ENCODE data around the gene SDK2.

Gene SDK2

GRCh38 chr17:73584049-73584448, 60.2 kb downstream of the SDK2 start:
- DNase-seq, result no peak

DNA sequence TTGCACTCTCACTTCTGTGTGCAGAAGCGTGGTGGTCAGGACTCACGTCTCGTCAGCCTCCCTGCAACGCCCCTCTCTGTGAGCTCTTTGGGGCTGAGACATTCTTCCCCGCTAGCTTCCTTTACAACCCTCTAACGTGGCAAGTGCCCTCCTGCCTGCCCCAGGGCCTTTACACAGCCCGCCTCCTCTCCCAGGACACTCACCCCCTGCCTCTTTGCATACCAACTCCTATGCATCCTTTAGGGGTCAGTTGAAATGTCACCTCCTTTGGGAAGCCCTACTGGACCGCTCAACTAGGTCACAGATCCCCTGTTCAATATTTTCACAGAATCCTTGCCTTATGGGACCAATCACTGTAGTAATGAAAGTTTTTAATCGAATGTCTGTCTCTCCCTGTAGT, 61.4 kb downstream of the SDK2 start:
- no peak for DNase-seq

DNA sequence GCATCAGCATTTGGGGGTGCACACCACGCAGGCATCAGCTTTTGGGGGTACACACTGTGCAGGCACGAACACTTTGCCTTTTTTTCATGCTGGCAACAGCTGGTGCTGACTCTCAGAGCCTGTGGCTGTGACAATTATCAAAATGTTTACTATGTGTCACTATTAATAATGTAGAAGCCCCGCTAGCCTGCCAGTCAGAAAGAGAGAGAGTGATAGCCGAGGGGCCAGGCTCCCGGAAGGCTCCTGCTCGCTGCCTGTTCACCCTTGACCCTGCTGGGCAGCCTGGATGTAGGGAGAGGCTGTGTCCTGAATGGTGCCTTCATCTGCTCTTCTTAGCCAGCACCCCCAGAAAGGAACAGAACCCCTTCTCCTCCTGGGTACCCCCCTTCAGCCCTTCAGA, 61.9 kb downstream of the SDK2 start:
- DNase-seq, result no peak

- no peak for DNase-seq
Observed at GRCh38 chr17:73581379-73581778, 62.9 kb downstream of the SDK2 start.

DNA sequence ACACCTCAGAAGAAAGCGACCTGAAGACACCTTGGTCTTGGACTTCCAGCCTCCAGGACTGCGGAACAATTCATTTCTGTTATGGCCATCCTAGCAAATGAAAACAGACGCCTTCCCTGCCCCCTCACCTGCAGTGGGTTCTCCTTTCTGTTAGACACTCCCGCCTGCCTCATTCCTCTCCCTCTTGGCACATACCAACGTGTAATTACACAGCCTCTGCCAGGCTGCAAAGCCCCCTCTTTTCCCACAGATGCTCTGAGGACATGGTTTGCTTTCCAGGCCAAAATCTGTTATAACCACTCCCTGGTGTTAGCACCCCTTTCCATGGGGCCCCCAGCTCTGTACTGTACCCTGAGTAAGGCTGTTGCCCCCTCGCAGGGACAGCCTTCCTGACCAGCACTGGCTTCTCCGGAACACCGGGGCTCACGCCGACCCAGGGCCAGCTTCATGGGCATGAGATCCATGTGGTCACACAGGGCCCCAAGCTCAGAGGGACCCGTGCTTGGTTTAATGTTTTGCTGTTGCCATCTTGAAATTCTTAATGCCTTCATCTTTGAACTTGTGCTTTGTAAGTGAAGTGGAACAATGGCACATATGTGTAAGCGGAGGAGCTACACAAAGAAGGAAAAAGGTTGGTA, 64.1 kb downstream of the SDK2 start:
- DNase-seq, result no peak

DNA sequence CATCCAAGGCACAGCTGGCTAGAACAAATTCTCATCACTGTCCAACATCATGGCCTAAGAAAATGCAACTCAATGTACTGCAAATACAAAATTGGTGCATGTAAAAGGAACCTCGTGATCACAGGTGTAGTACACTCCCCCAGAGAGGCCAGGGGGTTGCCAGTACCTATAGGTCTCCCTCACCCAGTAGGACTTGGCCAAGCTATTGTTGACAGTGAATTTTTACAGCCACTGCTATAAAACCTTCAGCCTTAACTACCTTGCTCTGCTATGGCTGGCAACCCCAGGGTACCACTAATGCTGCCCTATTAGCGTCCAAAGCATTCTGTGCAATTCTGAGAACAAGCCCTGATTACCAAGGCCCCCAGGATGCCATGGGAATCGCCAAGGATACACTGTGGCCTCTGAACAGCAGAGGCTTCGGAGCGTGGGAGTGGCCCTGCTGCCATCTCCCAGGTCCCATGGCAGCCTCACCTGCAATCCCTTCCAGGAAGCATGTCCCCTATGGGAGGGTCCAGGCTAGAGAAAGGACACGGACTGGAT, 67.6 kb downstream of the SDK2 start:
- DNase-seq, result no peak

- no peak for DNase-seq
Observed at GRCh38 chr17:73575470-73576221, 68.6 kb downstream of the SDK2 start.

GRCh38 chr17:73571511-73572130, 72.6 kb downstream of the SDK2 start:
- DNase-seq, result no peak

DNA sequence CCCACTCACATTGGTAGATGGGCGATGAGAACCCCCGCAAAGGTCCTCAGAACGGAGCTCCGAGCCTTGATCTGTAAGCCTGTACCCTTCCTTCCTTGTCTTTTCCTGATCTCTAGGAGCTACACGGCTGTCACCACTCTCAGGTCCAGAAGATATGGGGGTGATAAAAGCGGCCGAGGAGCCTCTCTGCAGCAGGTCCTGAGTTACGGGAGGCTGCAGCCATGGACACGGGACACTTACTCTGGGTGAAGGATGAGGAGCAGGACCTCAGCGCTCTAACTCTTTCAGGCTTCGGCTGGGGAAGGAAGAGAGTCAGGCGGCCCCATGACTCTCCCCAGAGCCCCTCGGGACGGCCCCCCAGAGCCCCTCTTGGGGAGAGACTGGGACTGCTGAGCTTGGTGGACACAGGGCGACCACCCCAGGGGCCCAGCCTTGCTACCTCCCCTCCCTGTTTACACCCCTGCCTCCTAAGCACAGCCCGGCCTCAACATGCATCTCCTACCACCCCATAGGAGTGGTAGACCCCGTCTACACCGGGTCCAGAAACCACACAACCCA, 74.4 kb downstream of the SDK2 start:
- no peak for DNase-seq

DNA sequence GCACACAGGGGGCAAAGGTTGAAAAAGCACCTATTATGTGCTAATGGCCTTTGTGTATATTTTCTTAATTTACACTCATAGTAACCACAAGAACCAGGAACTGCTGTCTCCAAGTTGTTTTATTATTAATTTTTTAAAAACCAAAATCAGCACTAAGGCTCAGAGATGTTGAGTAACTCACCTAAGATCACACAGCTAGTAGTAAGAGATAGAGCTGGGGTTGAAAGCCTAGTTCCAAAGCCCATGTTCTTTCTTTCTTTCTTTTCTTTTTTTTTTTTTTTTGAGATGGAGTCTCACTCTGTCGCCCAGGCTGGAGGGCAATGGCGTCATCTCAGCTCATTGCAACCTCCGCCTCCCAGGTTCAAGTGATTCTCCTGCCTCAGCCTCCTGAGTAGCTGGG, 75.3 kb downstream of the SDK2 start:
- no peak for DNase-seq

DNA sequence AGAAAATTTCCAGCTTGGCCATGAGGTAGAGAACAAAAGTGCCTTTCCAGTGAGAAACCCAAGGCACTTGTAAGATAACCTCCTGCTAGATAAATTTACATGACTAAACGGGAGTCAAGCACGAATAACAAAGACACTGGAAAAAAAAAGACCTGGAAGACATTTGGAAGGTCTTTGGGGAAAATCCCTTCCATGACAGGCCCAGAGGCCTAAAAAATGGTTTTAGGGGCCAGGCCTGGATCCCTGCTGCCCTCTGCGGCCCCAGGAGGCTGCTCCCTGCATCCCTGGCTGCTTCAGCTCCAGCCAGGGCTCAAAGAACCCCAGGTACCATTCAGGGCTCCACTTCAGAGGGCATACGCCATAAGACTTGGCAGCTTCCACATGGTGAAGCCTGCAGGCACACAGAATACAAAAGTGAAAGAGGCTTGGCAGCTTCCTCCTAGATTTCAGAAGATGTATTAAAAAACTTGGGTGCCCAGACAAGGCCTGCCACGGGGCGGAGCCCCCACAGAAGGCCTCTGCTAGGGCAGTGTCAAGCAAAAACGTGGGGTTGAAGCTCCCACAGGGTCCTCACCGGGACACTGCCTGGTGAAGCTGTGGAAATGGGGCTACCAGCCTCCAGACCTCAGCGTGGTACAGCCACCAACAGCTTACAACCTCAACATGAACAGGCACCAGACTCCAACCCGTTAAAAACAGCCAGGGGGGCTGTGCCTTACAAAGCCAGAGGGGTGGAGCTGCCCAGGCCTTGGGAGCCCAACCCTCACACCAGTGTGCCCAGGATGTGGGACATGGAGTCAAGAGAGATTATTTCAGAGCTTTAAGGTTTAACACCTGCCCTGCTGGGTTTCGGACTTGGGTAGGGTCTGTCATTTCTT, 77.1 kb downstream of the SDK2 start:
- peak in 1 of 2 donors; percentile 13 for DNase-seq

DNA sequence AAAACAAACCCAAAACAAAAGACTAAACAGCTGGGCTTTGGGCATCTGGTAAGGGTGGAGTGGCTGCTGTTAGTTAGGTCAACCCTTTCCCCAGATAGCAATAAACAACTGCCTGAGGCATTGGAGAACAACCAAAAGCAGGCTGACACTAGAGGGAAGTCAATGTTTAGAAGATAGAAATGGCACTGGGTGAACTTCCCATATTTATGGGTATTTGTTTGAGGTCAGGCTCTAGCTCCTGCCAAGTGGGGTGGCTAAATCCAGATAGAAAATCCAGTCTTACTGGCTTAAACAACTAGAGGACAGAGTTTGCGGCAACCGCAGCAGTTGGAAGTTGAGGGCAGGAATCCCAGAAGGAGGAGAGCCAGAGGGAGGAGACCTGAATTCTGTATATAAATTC, 79.4 kb downstream of the SDK2 start:
- no peak for DNase-seq

GRCh38 chr17:73562896-73563295, 81.3 kb downstream of the SDK2 start:
- DNase-seq, result no peak

DNA sequence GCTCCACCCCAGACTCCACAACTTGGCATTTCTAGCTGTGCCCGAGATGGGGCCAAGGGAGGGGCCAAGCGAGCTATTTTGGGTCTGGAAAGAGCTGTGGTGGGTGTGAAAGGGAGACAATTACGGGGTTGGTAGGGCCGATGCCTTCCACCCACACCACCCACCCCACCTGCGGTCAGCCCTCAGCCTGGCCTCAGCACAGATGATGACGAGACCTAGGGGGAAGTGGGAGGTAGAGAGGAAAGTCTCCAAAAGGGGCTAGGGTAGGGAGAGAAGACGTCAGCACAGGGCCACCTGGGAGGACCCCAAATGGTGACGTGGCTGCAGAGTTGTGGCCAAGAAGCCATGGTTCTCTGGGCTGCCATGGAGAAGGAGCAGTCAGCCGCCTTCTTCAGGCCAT, 83.1 kb downstream of the SDK2 start:
- no peak for DNase-seq

GRCh38 chr17:73560661-73561060, 83.6 kb downstream of the SDK2 start:
- DNase-seq, result no peak

DNA sequence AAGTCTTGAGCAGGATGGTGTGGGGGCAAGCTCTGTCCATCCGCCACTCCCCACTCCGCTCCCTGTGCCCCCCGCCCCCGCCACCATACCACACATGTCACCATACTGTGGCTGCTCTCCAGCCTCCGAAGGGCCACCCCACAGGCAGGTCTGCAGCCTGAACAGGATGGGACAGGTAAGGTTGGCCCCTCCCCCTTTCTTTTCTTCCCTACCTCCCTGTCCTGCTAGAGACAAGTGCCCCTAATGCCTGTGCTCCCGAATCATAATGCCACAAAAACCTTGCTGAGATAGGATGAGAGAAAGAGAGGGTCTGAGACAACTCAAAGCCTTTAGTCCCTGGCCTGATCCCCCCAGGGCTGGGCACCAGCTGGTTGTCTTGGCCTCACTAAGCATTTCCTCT, 84.7 kb downstream of the SDK2 start:
- no peak for DNase-seq

- no peak for DNase-seq
Observed at GRCh38 chr17:73555199-73555960, 88.9 kb downstream of the SDK2 start.

- no peak for DNase-seq
Observed at GRCh38 chr17:73554498-73554897, 89.7 kb downstream of the SDK2 start.

- DNase-seq, result no peak
Observed at GRCh38 chr17:73553311-73553710, 90.9 kb downstream of the SDK2 start.

DNA sequence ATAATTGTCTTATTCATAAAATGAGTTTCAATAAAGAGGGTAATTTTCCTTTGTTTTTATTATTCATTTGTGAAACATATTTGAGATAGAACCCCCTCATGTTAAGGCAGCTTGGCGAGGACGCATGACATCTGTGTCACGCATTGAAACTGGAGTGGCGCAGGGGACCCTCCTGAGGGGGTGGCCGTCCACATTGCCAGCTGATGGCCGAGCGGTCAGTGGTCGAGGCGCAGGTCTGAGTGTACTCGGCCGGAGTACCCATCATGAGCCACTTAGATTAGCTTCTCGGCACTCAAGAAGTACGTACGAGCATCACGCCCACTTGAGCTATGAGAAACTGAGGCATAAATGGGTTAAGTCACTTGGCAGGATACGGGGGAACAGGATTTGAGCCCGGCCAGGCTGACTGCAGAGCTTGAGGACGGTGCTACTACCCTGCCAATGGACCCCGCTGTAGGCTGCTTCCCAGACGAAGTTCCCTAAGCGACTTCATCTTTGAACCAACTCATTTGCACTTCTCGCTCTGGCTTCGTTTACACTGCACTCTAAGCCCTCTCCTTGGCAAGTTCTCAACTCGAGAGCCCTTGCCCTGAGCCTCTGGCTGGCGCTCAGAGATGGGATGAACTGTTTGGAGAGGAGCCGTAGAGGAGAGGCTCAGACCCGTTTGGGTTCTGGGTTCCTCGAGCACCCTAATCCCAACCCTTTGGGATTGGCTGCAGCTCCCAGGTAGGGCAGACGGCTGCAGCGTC, 91.8 kb downstream of the SDK2 start:
- no peak for DNase-seq

DNA sequence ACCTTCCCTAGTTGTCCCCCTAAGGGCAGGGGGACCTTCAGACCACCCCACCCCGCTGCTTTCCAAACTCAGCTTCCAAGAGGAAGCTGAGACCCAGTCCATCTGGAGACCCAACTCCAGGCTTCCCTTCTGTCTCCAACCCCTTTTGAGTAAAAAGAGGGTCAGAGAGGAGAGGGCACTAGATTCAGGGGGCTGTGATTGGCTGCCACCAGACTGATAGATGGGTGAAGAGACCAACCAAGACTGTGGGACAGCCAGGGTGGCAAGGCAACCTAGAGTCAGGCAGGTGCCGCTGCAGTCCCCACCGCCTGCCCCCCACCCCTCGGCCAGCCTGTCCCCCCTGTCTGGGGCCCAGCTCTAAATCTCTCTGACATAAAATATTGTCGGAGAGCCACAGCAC, 92.5 kb downstream of the SDK2 start:
- peak in 1 of 2 donors; percentile 23 for DNase-seq
